Non-pigmented ciliary epithelial cell (primary cell): Measurements from ENCODE around the gene NEK11.

Source experiments
- DNase-seq: peaks from one replicate; pipeline ENCODE4 v3.0.0-alpha.2; 2010; ENCODE audit warnings: low read depth

NEK11 gene, protein sequence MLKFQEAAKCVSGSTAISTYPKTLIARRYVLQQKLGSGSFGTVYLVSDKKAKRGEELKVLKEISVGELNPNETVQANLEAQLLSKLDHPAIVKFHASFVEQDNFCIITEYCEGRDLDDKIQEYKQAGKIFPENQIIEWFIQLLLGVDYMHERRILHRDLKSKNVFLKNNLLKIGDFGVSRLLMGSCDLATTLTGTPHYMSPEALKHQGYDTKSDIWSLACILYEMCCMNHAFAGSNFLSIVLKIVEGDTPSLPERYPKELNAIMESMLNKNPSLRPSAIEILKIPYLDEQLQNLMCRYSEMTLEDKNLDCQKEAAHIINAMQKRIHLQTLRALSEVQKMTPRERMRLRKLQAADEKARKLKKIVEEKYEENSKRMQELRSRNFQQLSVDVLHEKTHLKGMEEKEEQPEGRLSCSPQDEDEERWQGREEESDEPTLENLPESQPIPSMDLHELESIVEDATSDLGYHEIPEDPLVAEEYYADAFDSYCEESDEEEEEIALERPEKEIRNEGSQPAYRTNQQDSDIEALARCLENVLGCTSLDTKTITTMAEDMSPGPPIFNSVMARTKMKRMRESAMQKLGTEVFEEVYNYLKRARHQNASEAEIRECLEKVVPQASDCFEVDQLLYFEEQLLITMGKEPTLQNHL

DNA sequence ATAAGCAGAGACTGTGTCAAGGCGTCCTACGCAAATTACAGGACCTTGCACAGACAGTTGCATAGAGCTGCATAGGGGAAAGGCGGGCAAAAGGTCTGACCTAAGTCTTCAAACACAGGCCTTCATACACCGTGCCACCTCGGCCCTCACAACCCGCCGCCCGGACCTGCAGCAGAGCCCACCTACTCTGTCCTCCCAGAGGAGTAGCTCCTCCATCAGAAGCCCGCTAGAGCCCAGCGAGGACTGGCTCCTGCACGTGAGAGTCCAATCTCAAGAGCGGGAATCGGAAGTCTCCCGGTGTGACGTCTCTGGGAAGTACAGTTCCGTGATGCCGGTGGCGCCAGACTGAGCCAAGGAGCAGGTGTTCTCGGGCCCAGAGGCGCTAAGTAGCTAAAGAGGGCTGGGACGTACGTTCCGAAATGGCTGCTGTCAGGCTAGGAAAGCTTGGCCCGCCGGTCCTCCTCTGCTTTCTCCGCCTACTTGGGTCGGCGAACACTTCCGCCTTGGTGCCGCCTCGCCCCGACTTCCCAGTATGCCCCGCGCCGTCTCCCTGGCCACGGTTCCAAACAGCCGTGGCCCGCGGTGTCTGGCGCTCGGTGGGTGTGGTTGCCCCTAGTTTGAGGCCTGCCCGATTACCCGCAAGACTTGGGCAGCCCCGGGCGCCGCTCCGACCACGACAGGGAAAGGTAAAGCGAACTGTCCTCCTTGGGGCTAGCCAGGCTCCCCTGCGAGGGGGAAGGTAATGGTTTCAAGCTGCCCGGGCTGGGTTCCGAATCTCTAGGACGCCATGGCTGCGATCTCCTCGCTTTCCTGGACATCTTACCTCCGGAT, at the start of gene NEK11, which contains the start of gene ASTE1:
Gene NEK11 (plus strand): TSS at position 557 of the 831 bp plus-strand sequence. CDS start 2,832 bp downstream, outside the sequence.
Gene ASTE1 (minus strand): TSS at position 505 of the 831 bp plus-strand sequence. CDS start 1,519 bp downstream, outside the sequence.
- DNase-seq, result peak; percentile 36

DNA sequence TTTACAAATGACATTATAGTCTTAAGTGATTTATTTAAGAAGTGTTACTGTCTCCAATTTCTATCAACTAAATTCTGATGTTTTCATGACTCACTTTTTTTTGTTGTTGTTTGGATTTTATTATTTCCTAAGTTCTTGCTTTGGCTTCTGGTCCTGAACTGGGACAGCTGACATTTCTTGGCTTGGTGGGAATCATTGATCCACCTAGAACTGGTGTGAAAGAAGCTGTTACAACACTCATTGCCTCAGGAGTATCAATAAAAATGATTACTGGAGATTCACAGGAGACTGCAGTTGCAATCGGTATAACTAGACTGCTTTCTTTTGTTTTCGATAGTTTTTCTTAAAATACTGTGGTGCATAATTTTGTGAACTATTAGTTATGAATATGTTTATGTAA, 47.6 kb upstream of the NEK11 start:
- DNase-seq, result no peak

DNA sequence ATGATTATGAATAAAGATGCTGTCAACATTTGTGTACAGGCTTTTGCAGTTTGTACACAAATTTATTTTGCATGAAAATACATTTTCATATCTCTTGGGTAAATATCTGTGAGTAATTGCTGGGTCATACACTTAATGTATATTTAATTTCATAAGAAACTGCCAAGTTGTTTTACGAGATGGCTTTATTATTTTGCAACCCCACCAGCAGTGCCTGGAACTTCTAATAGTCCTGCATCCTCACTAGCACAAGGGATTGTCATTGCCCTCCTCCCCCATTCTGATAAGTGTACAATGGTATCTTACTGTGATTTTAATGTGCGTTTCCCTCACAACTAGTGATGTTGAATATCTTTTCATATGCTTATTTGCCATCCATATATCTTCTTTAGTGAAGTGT, 45.2 kb upstream of the NEK11 start:
- DNase-seq, result no peak

DNA sequence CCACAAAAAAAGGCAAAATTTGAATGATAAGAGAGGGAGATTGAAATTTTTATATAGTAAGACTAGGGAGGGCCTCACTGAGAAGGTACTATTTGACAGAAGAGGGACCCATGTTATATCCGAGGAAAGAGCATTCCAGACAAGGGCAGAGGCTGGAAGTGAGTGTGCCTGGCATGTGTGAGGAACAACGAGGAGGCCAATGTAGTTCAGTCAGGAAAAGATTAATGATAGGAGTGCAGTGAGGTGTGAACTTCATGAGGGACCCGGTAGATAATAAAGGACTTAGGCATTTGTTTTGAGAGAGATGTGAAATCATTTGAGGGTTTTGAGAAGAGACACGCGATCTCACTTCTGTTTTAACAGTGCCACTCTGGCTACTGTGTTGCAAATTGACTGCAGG, 36.4 kb upstream of the NEK11 start:
- DNase-seq, result no peak

DNA sequence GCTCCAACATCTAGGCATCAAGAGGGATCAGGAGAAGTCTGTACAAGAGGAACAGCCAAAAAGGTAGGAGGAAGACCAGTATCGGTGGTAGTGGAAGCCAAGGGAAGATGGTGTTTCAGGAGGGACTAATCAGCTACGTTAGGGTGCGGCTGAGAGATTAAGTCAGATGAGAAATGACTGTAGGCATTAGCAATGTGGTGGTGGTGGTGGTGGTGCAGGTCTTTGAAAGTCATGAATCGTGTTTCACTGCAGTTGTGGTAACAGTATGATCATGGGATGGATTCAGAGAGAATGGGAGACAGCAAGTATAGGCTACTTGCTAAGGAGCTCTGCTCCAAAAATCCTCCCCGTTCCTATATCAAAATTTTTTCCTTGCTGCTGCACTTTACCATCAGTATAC, 35.6 kb upstream of the NEK11 start:
- no peak for DNase-seq

DNA sequence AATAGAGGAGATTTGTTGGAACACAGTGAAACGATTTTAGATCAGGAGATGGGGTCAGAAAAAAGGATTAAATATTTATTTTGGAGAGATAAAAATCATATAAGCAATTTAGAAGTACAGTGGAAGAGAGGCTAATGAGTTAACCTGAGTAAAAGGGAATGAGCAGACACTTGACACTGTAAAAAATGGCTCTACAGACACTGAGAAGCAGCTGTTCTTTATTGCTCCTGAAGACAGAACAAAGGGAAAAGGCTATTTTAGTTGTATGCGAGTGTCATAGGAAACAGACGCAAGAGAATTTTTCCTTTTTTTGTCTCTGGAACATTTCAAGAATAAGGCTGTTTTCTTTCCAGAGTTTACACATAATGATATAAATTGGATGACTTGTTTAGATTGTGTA, 34.3 kb upstream of the NEK11 start:
- no peak for DNase-seq

DNA sequence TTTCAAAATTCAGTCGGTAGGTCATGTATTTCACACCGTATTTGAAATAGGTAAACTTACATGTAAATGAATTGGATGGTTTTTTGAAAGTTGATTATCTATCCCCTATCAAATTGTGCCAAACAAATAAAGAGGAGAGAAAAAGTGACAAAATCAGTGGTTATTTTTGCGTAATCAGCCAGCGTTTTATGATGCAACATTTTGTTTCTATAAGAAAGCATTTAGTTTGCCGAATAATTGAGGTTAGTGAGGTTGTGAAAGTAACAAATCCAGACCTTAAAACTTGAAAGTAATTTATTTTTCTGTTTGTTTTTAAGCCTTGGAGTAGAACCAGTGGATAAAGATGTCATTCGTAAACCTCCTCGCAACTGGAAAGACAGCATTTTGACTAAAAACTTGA, 29.4 kb upstream of the NEK11 start:
- DNase-seq, result no peak

DNA sequence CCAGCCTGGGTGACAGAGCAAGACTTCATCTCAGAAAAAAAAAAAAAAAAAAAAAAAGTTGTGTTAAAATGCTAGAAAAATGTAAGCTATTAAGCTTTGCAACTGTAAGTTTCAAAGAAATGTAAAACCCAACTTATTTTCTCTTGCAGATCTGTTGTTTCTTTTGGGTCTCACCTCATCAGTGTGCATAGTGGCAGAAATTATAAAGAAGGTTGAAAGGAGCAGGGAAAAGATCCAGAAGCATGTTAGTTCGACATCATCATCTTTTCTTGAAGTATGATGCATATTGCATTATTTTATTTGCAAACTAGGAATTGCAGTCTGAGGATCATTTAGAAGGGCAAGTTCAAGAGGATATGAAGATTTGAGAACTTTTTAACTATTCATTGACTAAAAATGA, 25.6 kb upstream of the NEK11 start:
- DNase-seq, result no peak

DNA sequence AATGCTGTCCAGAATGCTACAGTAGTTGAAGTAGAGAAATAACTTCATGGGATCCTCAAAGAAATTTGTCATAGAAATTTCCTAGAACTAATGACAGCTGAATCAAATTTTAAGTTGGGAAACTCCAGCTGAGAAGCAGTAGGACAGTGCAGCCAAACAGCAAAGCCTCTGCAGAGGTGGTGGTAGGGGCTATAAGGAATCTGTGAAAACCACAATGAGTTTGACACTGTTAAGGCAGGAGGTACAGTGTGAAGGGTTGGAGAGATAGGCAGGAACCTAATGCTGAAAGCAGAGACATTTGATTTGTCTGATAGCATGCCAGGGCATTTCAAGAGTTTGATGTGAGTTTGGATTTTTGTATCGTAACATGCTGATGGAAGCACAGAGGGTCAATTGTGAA, 22.1 kb upstream of the NEK11 start:
- DNase-seq, result no peak

DNA sequence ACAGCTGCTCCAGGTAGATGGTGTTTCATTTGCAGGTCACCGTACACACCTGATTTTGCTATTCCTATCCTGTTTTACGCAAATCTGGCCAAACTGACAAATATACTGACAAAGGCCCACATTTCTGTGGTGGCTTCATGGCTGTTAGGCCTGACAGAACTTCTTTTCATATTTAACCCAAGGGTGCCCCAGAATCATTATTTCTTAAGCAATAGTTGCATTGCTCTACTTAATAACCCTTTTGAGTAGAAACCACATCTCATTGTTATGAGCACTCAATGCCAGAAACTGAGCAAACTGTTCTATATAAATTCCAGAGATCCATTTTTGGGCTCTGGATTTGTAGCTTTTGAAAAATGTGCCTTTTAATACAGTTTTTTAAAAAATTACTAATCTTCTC, 19.4 kb upstream of the NEK11 start:
- no peak for DNase-seq

DNA sequence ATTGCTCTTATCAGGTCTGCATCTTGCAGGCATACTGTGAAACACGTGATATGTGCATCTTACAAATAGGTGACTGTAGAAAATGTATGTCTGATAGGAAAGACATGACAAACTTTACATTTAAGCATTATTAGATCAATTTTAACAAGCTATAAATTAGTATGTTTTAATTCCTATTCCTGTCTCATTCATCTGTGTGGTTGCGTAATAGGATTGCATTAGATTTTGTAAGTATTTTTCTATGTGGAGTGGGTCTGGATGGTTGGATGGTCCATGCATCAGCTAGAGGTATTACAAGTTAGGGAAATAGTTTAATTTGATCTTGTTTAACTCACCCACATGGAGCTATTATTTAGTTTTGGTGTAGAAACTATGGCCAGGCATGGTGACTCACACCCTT, 18.9 kb upstream of the NEK11 start:
- no peak for DNase-seq

DNA sequence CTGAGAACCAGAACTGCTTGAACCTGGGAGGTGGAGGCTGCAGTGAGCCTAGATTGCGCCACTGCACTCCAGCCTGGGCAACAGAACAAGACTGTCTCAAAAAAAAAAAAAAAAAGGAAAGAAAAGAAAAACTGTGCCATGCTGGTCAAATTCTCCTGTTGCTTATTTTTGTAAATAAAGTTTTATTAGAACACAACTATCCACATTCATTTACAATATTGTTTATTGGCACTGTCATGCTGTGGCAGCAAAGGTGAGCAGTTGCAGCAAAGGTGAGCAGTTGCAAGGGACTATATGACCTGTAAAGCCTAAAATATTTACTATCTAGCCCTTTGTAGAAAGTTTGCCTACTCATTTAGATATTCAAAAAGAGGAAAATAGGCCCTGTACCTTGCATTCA, 18.4 kb upstream of the NEK11 start:
- DNase-seq, result no peak

DNA sequence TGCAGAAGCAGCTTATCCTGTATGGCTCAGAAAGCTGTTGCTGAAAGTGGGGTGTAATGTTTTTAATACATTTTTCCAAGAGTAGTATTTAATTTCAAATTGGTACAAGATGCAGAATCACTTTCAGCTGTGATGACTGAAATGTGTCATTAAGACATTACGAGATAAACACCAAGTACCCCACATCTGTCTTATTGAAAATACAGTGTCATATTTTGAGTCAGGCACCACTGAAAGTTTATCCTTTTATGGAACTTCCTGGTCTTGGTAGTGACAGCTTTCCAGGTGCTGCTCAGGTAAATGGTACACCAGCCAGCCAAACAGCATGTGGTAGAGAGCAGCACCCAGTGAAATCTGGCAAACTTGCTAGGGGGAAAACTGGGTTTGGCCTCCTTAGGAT, 17.0 kb upstream of the NEK11 start:
- no peak for DNase-seq

DNA sequence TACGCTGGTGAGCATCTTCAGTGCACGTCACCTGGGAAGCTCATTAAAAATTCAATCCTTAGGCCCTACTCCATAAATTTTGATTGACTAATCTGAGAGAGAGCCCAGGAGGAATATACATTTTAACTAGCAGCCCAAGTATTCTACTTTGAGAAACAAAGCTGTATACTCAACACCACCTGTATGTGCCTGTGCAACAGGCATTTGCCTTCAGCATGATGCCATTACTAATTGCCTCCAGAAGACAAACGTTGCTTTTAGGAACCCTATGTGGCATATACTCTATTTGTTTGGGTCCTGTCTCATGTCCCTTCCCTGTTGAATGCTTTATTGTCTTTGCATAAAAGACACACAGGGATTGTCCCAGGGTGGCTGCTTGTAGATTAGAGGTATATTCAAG, 7.7 kb upstream of the NEK11 start:
- no peak for DNase-seq

DNA sequence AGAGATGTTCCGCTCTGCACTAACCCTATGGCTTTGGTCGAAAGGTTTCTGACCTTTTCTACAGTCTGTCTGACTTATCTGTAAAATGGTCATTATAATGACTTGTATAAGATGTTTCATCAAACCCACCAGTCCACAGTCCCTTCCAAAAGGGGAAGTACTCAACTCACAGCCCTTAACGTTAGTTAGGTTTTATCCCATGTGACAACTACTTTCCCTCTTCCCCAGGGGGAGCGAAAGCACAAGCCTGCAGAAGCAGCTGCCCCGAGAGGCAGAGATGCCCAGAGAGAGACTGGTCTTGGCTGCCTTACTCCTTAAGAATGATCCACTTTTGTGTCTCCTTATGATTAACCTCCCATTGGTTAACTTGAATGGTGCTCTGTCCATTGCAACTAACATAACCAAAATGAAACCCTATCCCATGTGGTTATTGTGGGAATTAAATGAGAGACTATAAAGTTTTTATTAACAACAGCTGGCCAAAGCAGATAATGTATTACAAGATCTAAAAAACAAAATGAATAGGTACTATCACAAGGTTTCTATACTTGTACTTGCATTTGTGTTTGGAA, 6.5 kb upstream of the NEK11 start:
- DNase-seq, result no peak

DNA sequence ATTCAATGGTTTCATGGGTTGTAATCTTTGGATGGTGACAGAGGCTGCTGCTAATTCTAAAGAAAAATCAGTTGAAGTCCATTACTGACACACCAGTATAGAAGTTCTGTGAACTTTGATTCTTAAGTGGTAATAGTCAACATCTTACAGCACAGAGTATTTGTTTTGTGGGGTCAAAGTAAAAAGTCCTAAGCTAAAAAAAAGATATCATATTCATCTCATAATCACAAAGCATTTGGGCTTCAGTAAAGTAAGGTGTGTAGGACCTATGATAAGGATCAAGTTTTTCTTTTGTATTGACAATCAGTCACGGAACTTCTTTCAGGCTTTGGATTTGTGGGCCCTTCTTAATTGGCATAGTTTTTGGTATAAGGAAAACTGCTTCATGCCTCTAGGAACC, 1.1 kb upstream of the NEK11 start:
- DNase-seq, result no peak

DNA sequence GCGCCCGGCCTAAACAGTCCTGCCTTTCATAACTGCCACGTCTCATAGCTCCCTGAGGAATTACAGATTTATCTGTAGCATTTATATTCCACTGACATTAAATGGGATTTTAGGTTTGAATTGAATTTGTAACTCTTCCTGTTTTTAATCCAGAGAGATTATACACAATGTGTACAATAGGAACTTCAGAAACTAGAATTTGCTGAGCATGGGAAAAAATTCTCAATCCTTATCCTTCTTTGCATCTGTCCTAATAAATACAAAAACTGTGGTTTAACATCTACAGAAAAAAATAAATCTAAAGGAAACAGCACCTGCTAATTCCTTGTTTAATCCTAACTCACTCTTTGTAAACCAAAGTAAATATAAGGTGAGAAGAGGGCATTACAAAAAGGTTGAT, 2.2 kb downstream of the NEK11 start:
- no peak for DNase-seq

DNA sequence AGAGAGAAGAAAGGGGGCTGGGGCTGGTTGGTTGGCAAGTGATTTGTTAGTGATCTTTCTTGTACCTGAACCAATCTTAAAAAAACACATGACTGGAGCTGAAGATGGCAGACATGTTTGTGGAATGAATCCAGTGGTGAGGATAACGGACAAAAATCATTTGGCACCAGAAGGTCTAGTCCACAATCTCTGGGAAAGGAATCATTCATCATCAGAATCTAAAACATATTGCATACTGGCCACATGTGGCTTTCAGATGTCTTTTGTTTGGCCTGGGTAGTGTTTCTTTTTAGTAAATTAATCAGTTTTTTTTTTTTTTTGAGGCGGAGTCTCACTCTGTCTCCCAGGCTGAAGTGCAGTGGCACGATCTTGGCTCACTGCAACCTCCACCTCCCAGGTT, 5.0 kb downstream of the NEK11 start:
- no peak for DNase-seq

DNA sequence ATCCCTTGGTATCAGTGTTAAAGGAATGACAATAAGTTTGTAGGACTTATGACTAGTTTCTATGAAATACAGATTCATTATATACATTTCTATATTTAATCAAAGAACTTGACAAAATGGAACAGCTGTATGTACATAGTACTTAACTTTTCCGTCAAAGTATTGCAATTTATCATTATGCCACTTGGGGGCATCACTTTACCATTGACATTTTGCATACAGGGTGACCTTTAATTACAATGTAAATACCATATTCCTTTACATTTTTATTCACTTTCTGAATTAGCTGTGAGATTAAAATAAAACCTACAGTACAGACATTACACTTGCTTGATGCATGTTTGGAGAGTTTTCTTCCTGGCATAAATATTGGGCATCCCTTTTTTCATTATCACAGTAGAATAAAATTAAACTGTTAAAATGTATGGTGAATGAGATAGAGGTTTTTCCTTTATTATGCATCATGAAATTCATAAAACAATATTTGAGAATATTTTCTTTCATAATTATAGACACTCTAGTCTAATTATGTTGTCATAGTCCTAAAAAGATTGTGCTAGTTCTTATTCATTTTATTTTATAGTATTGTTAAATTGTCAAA, 6.9 kb downstream of the NEK11 start:
- peak; percentile 32 for DNase-seq

DNA sequence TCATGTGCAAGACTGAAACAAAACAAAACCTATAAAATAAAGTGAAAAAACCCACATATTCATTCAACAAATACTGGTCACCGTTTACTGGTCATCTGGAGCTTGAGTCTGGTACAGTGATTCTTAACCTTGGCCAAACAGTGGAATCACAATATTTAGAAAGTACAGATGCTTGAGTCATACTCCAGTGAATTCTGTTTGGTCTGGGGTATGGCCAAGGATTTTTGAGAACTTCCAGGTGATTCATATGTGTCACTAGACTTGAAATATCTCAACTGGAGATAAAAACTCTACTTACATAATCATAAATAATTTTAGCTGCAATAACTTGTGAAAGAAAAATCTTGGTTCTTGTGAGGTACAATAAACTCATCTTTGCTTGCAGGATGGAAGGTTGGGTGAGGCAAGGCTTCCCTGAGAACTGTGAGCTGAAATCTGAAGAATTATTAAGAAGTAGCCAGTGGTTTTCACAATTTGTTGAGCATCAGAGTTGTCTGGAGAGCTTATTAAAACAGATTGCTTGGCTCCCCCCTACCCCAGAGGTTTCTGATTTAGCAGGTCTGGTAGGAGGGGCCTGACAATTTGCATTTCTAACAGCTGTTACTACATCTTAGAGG, 9.6 kb downstream of the NEK11 start:
- peak; percentile 67 for DNase-seq

DNA sequence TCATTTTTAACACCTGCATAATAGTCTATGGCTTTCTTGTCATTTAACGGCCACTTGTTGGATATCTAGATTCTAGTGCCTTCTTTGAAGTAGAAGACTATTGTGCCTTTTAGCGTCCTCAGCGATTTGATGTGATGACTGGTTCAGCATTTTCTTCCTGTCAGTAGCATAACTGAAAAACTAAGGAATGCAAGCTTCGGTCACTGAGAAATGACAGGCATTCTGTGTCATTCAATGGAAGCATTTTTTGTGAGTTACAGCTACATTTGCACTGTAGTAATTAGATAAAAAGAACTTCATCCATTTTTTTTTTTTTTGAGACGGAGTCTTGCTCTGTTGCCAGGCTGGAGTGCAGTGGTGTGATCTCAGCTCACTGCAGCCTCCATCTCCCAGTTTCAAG, 10.3 kb downstream of the NEK11 start:
- DNase-seq, result peak; percentile 27

DNA sequence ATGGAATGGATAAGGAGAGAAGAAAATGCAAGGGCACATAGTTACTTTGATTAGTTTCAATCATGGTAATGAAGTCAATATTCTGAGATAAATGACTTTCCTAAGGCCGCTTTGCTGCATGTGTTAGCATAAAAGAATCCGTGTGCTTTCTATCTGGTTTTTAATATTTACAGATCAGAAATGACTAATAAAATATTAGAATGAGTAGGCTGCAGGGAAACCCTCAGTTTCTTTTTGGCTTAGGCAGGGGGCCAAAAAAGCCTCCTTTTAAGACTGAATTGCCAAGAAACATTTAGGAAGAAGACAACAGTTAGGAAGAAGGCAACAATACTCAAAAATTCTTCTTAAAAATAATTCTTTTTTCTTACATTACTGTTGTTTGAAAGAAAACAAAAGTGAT, 11.6 kb downstream of the NEK11 start:
- no peak for DNase-seq
